Measurements from ENCODE around the gene LORICRIN. TPM values are rescaled to one million over a fixed set of nuclear protein-coding genes. Genes with fewer than 3 reads are reported as not detected.
"Not testable (repeated sequence)": the region's sequence is repeated elsewhere in the genome, so short reads cannot be mapped to it uniquely, and the experiment has no call there.

The LORICRIN gene
- polyA plus RNA-seq, 1 donor (not counting 4 experiments of a cell fraction or from before 2014, with no cell fraction given) = not detected

GRCh38 chr1:153220606-153221303, 38.7 kb upstream of the LORICRIN start:
- Histone ChIP-seq H3K9me1 (ENCODE audit: control insufficient read depth, extremely low read depth, insufficient read depth, low read length) (no peaks in the 10 kb centered on the region), H3K9me3 (ENCODE audit: control insufficient read depth, low read depth, low read length) (no peaks in the 10 kb centered on the region), H3K4me3 (ENCODE audit: control insufficient read depth in 2 of 3, extremely low read depth in 1 of 3, insufficient read depth in 2 of 3, low read depth in 1 of 3, low read length in 3 of 3) (no peak overlapping the region), H4K20me1 (ENCODE audit: control insufficient read depth, extremely low read depth, insufficient read depth, low read length) (no peaks in the 10 kb centered on the region), H3K4me1 (ENCODE audit: control insufficient read depth, extremely low read depth, insufficient read depth, low read length) (no peaks in the 10 kb centered on the region), H2AFZ (ENCODE audit: control insufficient read depth, low read length) (no peak overlapping the region), H3K79me2 (ENCODE audit: control insufficient read depth, insufficient read depth, low read length) (no peaks in the 10 kb centered on the region), H3K36me3 (ENCODE audit: control insufficient read depth in 2 of 2, extremely low read depth in 1 of 2, insufficient read depth in 2 of 2, low read length in 2 of 2) (no peaks in the 10 kb centered on the region), H3K9ac (ENCODE audit: control insufficient read depth, extremely low read depth, insufficient read depth, low read length) (no peak overlapping the region), H3K4me2 (ENCODE audit: control insufficient read depth, extremely low read depth, insufficient read depth, low read depth, low read length) (no peak overlapping the region), H3K27ac (ENCODE audit: control insufficient read depth, insufficient read depth, low read length) (no peak overlapping the region), H3K27me3 (ENCODE audit: control insufficient read depth, extremely low read depth, insufficient read depth, low read length) (peaks cover 4% of the 10 kb centered on the region)
- TF ChIP-seq EZH2 (IDR thresholded peaks at IDR 0.05; ENCODE audit: low read length) (no peak), CTCF (optimal IDR thresholded peaks at IDR 0.05 in 1 of 3, IDR thresholded peaks at IDR 0.05 in 1 of 3, conservative IDR thresholded peaks at IDR 0.05 in 1 of 3; ENCODE audit: extremely low read depth in 1 of 3, insufficient read depth in 2 of 3, low read length in 3 of 3) (no peak)
- dilution Hi-C loops (cut with MboI; ENCODE audit: extremely low pct_ligation_motif_present, low sequenced_read_pairs) = no loop called here
- FAIRE-seq (no peak), DNase-seq (ENCODE audit: low read depth, low spot score) (no peak)

- DNase-seq (ENCODE audit: low read depth, low spot score); H3K4me1 ChIP-seq (ENCODE audit: control insufficient read depth, extremely low read depth, insufficient read depth, low read length); H3K9ac ChIP-seq (ENCODE audit: control insufficient read depth, extremely low read depth, insufficient read depth, low read length); H3K27me3 ChIP-seq (ENCODE audit: control insufficient read depth, extremely low read depth, insufficient read depth, low read length); H3K4me3 ChIP-seq (ENCODE audit: control insufficient read depth in 2 of 3, extremely low read depth in 1 of 3, insufficient read depth in 2 of 3, low read depth in 1 of 3, low read length in 3 of 3); H3K36me3 ChIP-seq (ENCODE audit: control insufficient read depth in 2 of 2, extremely low read depth in 1 of 2, insufficient read depth in 2 of 2, low read length in 2 of 2); H3K4me2 ChIP-seq (ENCODE audit: control insufficient read depth, extremely low read depth, insufficient read depth, low read depth, low read length); H2AFZ ChIP-seq (ENCODE audit: control insufficient read depth, low read length); dilution Hi-C loops (cut with MboI; ENCODE audit: extremely low pct_ligation_motif_present, low sequenced_read_pairs); H3K9me1 ChIP-seq (ENCODE audit: control insufficient read depth, extremely low read depth, insufficient read depth, low read length); H3K79me2 ChIP-seq (ENCODE audit: control insufficient read depth, insufficient read depth, low read length); H3K27ac ChIP-seq (ENCODE audit: control insufficient read depth, insufficient read depth, low read length); H4K20me1 ChIP-seq (ENCODE audit: control insufficient read depth, extremely low read depth, insufficient read depth, low read length); H3K9me3 ChIP-seq (ENCODE audit: control insufficient read depth, low read depth, low read length): not testable (repeated sequence)
- peak; percentile 97 for FAIRE-seq
- TF ChIP-seq CTCF (optimal IDR thresholded peaks at IDR 0.05 in 1 of 3, IDR thresholded peaks at IDR 0.05 in 1 of 3, conservative IDR thresholded peaks at IDR 0.05 in 1 of 3; ENCODE audit: extremely low read depth in 1 of 3, insufficient read depth in 2 of 3, low read length in 3 of 3) = peak; percentile 61 to 73 (median 64)
Measured at GRCh38 chr1:153223040-153223891, 36.2 kb upstream of the LORICRIN start.
